Endothelial cell of umbilical vein (primary cell): ENCODE data around the gene ACSM5. TPM values are rescaled to one million over a fixed set of nuclear protein-coding genes. Genes with fewer than 3 reads are reported as not detected.

Experiments
- BruUV-seq: library from RNA; stranded (reverse); fragments of 400-500 nt; replicated peaks from 2 replicates; lab custom pipeline; 2021; lab: Mats Ljungman, UMichigan
- CTCF ChIA-PET: fragments of 300-600, 350-600 bp; sonication (Branson Sonifier 250); formaldehyde crosslinking; loops from one replicate; lab custom pipeline; 2021; ENCODE audit warnings: antibody characterized with exemption, inconsistent platforms; lab: Charles Lee
- POLR2A ChIA-PET: fragments of 300-600, 350-600 bp; sonication (Branson Sonifier 250); formaldehyde crosslinking; loops from one replicate; lab custom pipeline; 2021; ENCODE audit warnings: antibody characterized with exemption, inconsistent platforms; lab: Charles Lee
- DNase-seq: peaks from one replicate; pipeline ENCODE4 v3.0.0-alpha.2; 2011; ENCODE audit warnings: low read depth, low spot score
- FAIRE-seq: peaks from 2 replicates; lab custom pipeline; 2011; peaks lifted over from hg19 to GRCh38; lab: Jason Lieb, UNC
- H2AFZ ChIP-seq: 2 replicates; pipeline ENCODE4 v1.6.0; 2012; ENCODE audit warnings: low read depth, low read length, control low read depth, inconsistent platforms
- H3K27ac ChIP-seq: 2 replicates; pipeline ENCODE4 v1.5.1; 2011; ENCODE audit warnings: low read depth, mild to moderate bottlenecking, control low read depth, low read length, moderate library complexity; ENCODE audit not compliant: insufficient read depth
- H3K27me3 ChIP-seq, 2 experiments: 2 replicates each; pipeline versions ENCODE4 v1.6.0 to v1.6.1; 2011; ENCODE audit warnings: low read length in 2 of 2, mixed read lengths in 1 of 2; ENCODE audit not compliant: control insufficient read depth in 2 of 2, insufficient read depth in 2 of 2
- H3K36me3 ChIP-seq, 2 experiments: 2 replicates in 1 of 2; 3 replicates in 1 of 2; pipeline ENCODE4 v1.5.1; 2011; ENCODE audit warnings: low read length in 2 of 2, mild to moderate bottlenecking in 1 of 2, moderate library complexity in 1 of 2; ENCODE audit not compliant: control insufficient read depth in 2 of 2, insufficient read depth in 2 of 2; ENCODE audit errors: extremely low read depth in 1 of 2
- H3K4me1 ChIP-seq: 3 replicates; pipeline ENCODE4 v1.5.1; 2011; ENCODE audit warnings: mild to moderate bottlenecking, low read length; ENCODE audit not compliant: control insufficient read depth, insufficient read depth; ENCODE audit errors: extremely low read depth
- H3K4me2 ChIP-seq: 2 replicates; pipeline ENCODE4 v1.6.1; 2011; ENCODE audit warnings: low read length, control low read depth, mixed read lengths; ENCODE audit not compliant: insufficient read depth
- H3K4me3 ChIP-seq, 3 experiments: fragments of 200-600 bp in 1 of 3; sonication (generic), shearing (Covaris generic) in 1 of 3; replicated peaks in 1 of 3; 2 replicates each; pipeline ENCODE4 v1.5.1; 2011 to 2016; ENCODE audit warnings: control low read depth in 3 of 3, low read length in 3 of 3, mild to moderate bottlenecking in 2 of 3, inconsistent platforms in 1 of 3, low read depth in 1 of 3, moderate library complexity in 1 of 3; ENCODE audit not compliant: insufficient read depth in 1 of 3
- H3K79me2 ChIP-seq: 2 replicates; pipeline ENCODE4 v1.6.0; 2012; ENCODE audit warnings: low read length, inconsistent platforms; ENCODE audit not compliant: control insufficient read depth, insufficient read depth
- H3K9ac ChIP-seq: replicated peaks from 2 replicates; pipeline ENCODE3; 2011; ENCODE audit warnings: low read length, control low read depth; ENCODE audit not compliant: insufficient read depth; ENCODE audit errors: extremely low read depth
- H3K9me1 ChIP-seq: replicated peaks from 3 replicates; pipeline ENCODE4 v1.6.0; 2011; ENCODE audit warnings: mild to moderate bottlenecking, low read length; ENCODE audit not compliant: control insufficient read depth, insufficient read depth; ENCODE audit errors: extremely low read depth
- H3K9me3 ChIP-seq: replicated peaks from 2 replicates; pipeline ENCODE4 v1.5.1; 2012; ENCODE audit warnings: low read length, inconsistent platforms; ENCODE audit not compliant: control insufficient read depth, insufficient read depth
- H4K20me1 ChIP-seq: replicated peaks from 2 replicates; pipeline ENCODE3; 2011; ENCODE audit warnings: mild to moderate bottlenecking, low read length; ENCODE audit not compliant: control insufficient read depth, insufficient read depth; ENCODE audit errors: extremely low read depth
- EZH2 ChIP-seq: IDR thresholded peaks from 2 replicates; pipeline ENCODE4 v1.6.1; 2012; ENCODE audit warnings: borderline replicate concordance, low read depth, mild to moderate bottlenecking, moderate library complexity, low read length, inconsistent platforms; ENCODE audit not compliant: severe bottlenecking
- FOS ChIP-seq: IDR thresholded peaks from 2 replicates; pipeline ENCODE4 v1.6.1; 2011; ENCODE audit warnings: mild to moderate bottlenecking, low read length, moderate library complexity, borderline replicate concordance; ENCODE audit not compliant: insufficient read depth
- GATA2 ChIP-seq: IDR thresholded peaks from 2 replicates; pipeline ENCODE4 v1.7.0; 2011; ENCODE audit warnings: low read depth, mild to moderate bottlenecking, moderate library complexity, mixed read lengths, low read length; ENCODE audit not compliant: insufficient read length, insufficient read depth
- JUN ChIP-seq: IDR thresholded peaks from 2 replicates; pipeline ENCODE4 v1.6.1; 2011; ENCODE audit warnings: borderline replicate concordance, low read depth; ENCODE audit not compliant: insufficient read length, insufficient read depth
- MAX ChIP-seq: IDR thresholded peaks from 2 replicates; pipeline ENCODE4 v1.6.1; 2011; ENCODE audit not compliant: insufficient read depth, insufficient read length
- MYC ChIP-seq: IDR thresholded peaks from one replicate; pipeline ENCODE4 v1.6.1; 2011; ENCODE audit warnings: mild to moderate bottlenecking, low read depth, low read length
- POLR2A ChIP-seq: IDR thresholded peaks from 2 replicates; pipeline ENCODE4 v1.6.1; 2012; ENCODE audit warnings: low read depth, mild to moderate bottlenecking, control low read depth, low read length
- POLR2AphosphoS5 ChIP-seq: IDR thresholded peaks from 2 replicates; pipeline ENCODE4 v1.6.1; 2012; ENCODE audit warnings: low read depth, mild to moderate bottlenecking, control low read depth, low read length, moderate library complexity; ENCODE audit not compliant: insufficient read depth
- dilution Hi-C: fragments of 300-500 bp; cut with MboI; formaldehyde crosslinking; loops from one replicate; pipeline ENCODE4 v1.15.0; 2019; ENCODE audit warnings: low sequenced_read_pairs; ENCODE audit not compliant: extremely low pct_ligation_motif_present
- intact Hi-C: fragments of 100-400 bp; cut with micrococcal nuclease; formaldehyde crosslinking; loops from one replicate; pipeline ENCODE4 v1.10.0; 2022
- polyA plus RNA-seq, 4 experiments: library from polyadenylated mRNA; depleted of rRNA in 3 of 4; stranded (reverse) in 3 of 4; unstranded in 1 of 4; fragments of >200 nt; gene quantifications; 2 replicates each; pipeline versions ENCODE4 v1.2.1 to v1.2.3, GENCODE V29; 2011 to 2012; ENCODE audit warnings: missing spikeins in 1 of 4
- total RNA-seq: library from RNA; stranded (reverse); gene quantifications from 2 replicates; pipeline ENCODE4 v1.2.3, GENCODE V29; 2021
- TF ChIP-seq, protein P1 (sequence below), 2 donors: IDR thresholded peaks; 1 replicate in 1 of 2; 2 replicates in 1 of 2; pipeline ENCODE4 v1.5.1; 2011; ENCODE audit warnings: low read length in 2 of 2, mild to moderate bottlenecking in 2 of 2, moderate library complexity in 2 of 2, control low read depth in 1 of 2, inconsistent platforms in 1 of 2, low read depth in 1 of 2; ENCODE audit not compliant: insufficient read depth in 1 of 2; ENCODE audit errors: extremely low read depth in 1 of 2

Gene ACSM5
- total and polyA plus RNA-seq, 2 donors (not counting 3 experiments of a cell fraction or from before 2014, with no cell fraction given), result 0.06 TPM; not detected in 1

- Histone ChIP-seq H2AFZ (no peak overlapping the region), H3K36me3 (no peaks in the 10 kb centered on the region), H3K9me1 (no peaks in the 10 kb centered on the region), H3K27me3 (no peaks in the 10 kb centered on the region), H3K4me3 (no peak overlapping the region), H4K20me1 (no peaks in the 10 kb centered on the region), H3K27ac (no peak overlapping the region), H3K9ac (no peak overlapping the region), H3K4me1 (no peaks in the 10 kb centered on the region), H3K9me3 (no peaks in the 10 kb centered on the region), H3K4me2 (no peak overlapping the region), H3K79me2 (no peaks in the 10 kb centered on the region)
- dilution Hi-C loops, result no loop called here
- no peak for TF ChIP-seq POLR2AphosphoS5
- no peak for TF ChIP-seq MAX
- no peak for TF ChIP-seq JUN
- no peak for TF ChIP-seq FOS
- TF ChIP-seq EZH2, result no peak
- intact Hi-C loops, result no loop called here
- ChIA-PET CTCF (interaction anchor here (1.4 kb wide), 1 partner anchor 15 kb away, joined by 4 read pairs; no protein-coding TSS in a partner anchor), POLR2A (no interaction called here)
- FAIRE-seq (no peak), DNase-seq (no peak)
- no TSS peak for BruUV-seq
These were observed 10.1 kb upstream of the ACSM5 start for GRCh38 chr16:20399185-20399584.

DNA sequence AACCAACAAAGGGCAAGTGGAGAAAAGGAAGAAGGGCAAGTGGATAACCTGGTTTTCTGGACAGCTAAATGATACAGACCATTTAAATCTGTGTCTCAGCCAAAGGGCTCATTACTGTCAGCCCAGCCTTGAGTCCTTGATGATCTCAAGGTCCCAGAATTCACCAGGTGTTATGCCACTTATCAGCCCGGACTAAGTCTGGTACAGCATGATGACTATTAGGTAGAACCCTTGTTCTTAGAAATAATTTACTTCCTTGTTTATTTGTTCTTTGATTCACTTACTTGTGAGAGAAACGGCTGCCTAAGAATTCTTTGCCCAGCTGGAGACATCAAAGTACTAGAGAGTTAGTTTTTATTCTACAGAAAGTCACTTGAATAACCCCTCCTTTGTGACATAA is 8.3 kb upstream of the ACSM5 start:
- Histone ChIP-seq H2AFZ (no peak overlapping the region), H3K4me3 (no peak overlapping the region), H3K79me2 (no peaks in the 10 kb centered on the region), H3K4me1 (no peaks in the 10 kb centered on the region), H3K36me3 (no peaks in the 10 kb centered on the region), H3K9me3 (no peaks in the 10 kb centered on the region), H3K27me3 (no peaks in the 10 kb centered on the region), H3K27ac (no peak overlapping the region), H3K9me1 (no peaks in the 10 kb centered on the region), H3K9ac (no peak overlapping the region), H4K20me1 (no peaks in the 10 kb centered on the region), H3K4me2 (no peak overlapping the region)
- intact Hi-C loops, result no loop called here
- ChIA-PET CTCF (no interaction called here), POLR2A (no interaction called here)
- TF ChIP-seq JUN, result no peak
- no peak for TF ChIP-seq MYC
- TF ChIP-seq POLR2A, result no peak
- no peak for TF ChIP-seq POLR2AphosphoS5
- TF ChIP-seq FOS, result no peak
- TF ChIP-seq, protein P1, sequence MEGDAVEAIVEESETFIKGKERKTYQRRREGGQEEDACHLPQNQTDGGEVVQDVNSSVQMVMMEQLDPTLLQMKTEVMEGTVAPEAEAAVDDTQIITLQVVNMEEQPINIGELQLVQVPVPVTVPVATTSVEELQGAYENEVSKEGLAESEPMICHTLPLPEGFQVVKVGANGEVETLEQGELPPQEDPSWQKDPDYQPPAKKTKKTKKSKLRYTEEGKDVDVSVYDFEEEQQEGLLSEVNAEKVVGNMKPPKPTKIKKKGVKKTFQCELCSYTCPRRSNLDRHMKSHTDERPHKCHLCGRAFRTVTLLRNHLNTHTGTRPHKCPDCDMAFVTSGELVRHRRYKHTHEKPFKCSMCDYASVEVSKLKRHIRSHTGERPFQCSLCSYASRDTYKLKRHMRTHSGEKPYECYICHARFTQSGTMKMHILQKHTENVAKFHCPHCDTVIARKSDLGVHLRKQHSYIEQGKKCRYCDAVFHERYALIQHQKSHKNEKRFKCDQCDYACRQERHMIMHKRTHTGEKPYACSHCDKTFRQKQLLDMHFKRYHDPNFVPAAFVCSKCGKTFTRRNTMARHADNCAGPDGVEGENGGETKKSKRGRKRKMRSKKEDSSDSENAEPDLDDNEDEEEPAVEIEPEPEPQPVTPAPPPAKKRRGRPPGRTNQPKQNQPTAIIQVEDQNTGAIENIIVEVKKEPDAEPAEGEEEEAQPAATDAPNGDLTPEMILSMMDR (IDR thresholded peaks at IDR 0.05; ENCODE audit: extremely low read depth in 1 of 2, insufficient read depth in 1 of 2, low read depth in 1 of 2, low read length in 2 of 2), result no peak
- TF ChIP-seq MAX, result no peak
- TF ChIP-seq GATA2, result no peak
- TF ChIP-seq EZH2, result no peak
- FAIRE-seq, result no peak
- no TSS peak for BruUV-seq
- DNase-seq, result no peak
- dilution Hi-C loops, result no loop called here
